Fibroblast of lung (primary cell): Measurements from ENCODE around the gene MT1G.

Experiments used
- EZH2 ChIP-seq: IDR thresholded peaks from 2 replicates; pipeline ENCODE4 v1.5.1; 2012; ENCODE audit warnings: low read length, control low read depth, mild to moderate bottlenecking; ENCODE audit errors: missing control alignments
- TF ChIP-seq, protein P1 (sequence below), 2 donors: IDR thresholded peaks in 1 of 2; conservative IDR thresholded peaks in 1 of 2; 1 replicate in 1 of 2; 2 replicates in 1 of 2; pipeline ENCODE4 v1.5.1; 2011 to 2012; ENCODE audit warnings: low read length in 2 of 2, control low read depth in 1 of 2, inconsistent platforms in 1 of 2, low read depth in 1 of 2, mild to moderate bottlenecking in 1 of 2

- TF ChIP-seq, protein P1, sequence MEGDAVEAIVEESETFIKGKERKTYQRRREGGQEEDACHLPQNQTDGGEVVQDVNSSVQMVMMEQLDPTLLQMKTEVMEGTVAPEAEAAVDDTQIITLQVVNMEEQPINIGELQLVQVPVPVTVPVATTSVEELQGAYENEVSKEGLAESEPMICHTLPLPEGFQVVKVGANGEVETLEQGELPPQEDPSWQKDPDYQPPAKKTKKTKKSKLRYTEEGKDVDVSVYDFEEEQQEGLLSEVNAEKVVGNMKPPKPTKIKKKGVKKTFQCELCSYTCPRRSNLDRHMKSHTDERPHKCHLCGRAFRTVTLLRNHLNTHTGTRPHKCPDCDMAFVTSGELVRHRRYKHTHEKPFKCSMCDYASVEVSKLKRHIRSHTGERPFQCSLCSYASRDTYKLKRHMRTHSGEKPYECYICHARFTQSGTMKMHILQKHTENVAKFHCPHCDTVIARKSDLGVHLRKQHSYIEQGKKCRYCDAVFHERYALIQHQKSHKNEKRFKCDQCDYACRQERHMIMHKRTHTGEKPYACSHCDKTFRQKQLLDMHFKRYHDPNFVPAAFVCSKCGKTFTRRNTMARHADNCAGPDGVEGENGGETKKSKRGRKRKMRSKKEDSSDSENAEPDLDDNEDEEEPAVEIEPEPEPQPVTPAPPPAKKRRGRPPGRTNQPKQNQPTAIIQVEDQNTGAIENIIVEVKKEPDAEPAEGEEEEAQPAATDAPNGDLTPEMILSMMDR (conservative IDR thresholded peaks at IDR 0.05 in 1 of 2, IDR thresholded peaks at IDR 0.05 in 1 of 2; ENCODE audit: low read depth in 1 of 2, low read length in 2 of 2), result no peak
- TF ChIP-seq EZH2, result no peak
These were observed 41.8 kb downstream of the MT1G start for GRCh38 chr16:56625943-56626654.
